ENCODE measurements around the gene ZNF76.

The ZNF76 gene

DNA sequence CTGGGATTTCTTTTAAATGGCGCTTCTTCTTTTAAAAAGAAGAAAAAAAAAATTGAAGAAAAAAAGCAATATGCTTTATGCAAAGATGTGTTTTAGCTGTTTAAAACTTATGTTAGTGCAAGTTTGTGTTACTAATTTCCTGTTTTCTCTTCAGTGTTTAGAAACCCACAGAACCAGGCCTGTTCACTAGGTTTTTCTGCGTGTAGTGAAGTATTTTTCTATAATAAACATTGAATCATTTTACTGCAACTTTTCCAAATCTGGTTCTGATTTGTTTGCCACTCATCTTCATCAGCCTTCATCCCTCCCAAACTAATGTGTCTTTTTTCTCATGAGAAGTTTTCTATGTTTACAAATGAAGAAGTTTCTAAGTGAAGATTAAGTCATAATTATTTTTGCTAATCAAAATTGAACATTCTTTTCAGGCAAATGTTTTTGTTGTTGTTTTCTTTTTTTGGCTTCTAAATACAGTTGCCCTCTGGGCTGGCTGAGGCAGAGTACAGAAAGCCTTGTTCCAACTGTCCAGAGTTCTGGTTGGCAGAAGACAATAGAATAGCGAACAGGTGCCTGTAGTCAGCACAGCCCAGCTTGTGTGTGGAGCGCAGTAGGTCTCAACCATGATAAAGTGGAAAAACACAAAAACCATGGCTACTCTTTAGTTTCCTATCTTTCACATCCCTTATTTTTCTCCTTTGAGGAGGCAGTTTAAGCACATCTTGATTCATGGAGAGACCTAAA is 14.5 kb downstream of the ZNF76 start:
- Histone ChIP-seq H3K9me3 (ENCODE audit: low read length) (no peaks in the 10 kb centered on the region), H3K4me3 (ENCODE audit: low read depth in 1 of 2, low read length in 2 of 2) (no peak overlapping the region), H3K27me3 (ENCODE audit: control insufficient read depth in 1 of 2, insufficient read depth in 2 of 2, low read length in 2 of 2) (no peaks in the 10 kb centered on the region), H3K4me1 (ENCODE audit: insufficient read depth, low read length) (peaks cover 9% of the 10 kb centered on the region), H3K36me3 (ENCODE audit: insufficient read depth, low read length) (no peaks in the 10 kb centered on the region), H3K9ac (ENCODE audit: low read length) (no peak overlapping the region), H3K27ac (ENCODE audit: low read depth, low read length) (no peak overlapping the region)

DNA sequence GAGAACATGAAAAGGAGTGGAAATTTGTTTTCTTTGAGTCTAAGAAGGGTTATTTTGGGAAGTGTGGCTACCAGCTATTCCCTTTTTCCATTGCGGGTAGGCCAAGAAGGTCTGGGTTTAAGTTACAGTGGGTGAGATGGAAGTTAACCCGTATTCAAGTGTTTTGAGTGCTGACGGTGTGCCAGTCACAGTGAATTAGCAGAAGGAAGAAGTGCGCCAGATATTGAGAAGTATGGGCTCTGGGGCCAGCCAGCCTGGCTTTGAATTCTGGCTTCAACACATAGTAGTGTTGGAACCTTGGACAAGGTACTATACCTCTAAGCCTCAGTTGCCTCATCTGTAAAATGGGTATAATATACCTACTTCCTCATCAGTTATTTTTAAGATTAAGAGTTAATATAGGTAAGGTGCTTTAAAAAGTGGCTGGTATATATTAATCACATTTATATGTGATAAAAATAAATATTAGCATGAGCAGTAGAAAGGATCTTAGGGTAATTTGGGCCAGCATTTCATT is 16.3 kb downstream of the ZNF76 start:
- H3K4me1 ChIP-seq (ENCODE audit: insufficient read depth, low read length): peaks cover 9% of the 10 kb centered on the region

DNA sequence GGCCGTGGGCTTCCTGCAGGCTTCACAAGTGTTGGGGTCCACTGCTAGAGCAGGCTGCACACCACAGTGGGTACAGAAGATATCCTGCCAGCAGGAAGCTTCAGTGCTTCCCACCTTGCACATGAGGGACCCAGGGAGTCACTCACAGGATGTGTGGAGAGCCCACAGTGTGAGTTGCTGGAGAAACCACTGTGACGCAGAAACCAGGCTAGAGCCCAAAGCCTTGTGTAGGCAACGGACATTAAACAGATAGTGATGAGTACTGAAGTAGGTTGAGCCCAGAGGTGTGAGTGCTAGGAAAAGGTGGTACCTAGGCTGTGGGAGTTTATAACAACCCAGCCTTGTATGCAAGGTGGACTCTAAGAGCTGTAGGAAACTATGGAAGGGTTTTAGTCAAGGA is 19.2 kb downstream of the ZNF76 start:
- H3K9ac ChIP-seq (ENCODE audit: low read length): no peak overlapping the region

More for the DNA sequence above, 16.3 kb downstream of the ZNF76 start:
- Histone ChIP-seq H3K27ac (ENCODE audit: low read depth, low read length) (no peak overlapping the region), H3K27me3 (ENCODE audit: control insufficient read depth in 1 of 2, insufficient read depth in 2 of 2, low read length in 2 of 2) (no peaks in the 10 kb centered on the region), H3K36me3 (ENCODE audit: insufficient read depth, low read length) (no peaks in the 10 kb centered on the region), H3K9ac (ENCODE audit: low read length) (no peak overlapping the region), H3K9me3 (ENCODE audit: low read length) (no peaks in the 10 kb centered on the region), H3K4me3 (ENCODE audit: low read depth in 1 of 2, low read length in 2 of 2) (no peak overlapping the region)

DNA sequence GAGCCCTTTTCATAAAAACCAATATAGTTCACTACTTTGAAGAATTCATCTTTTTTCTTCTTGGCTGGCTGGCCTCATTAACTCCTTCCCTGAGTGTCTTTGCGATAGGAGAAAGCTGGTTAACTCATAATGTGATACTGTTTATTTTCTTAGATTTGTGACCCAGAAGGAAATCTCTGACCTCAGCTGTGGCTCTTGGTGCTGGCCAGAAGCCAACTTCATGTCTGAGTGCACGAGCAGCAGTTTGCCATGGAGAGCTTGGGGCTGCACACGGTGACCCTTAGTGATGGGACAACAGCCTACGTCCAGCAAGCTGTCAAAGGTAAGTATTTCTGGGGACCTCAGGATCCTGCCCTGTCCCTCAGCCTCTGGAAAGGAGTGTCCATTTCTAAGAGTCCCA is 21.4 kb downstream of the ZNF76 start:
- Histone ChIP-seq H3K27me3 (ENCODE audit: control insufficient read depth in 1 of 2, insufficient read depth in 2 of 2, low read length in 2 of 2) (no peaks in the 10 kb centered on the region), H3K9me3 (ENCODE audit: low read length) (no peaks in the 10 kb centered on the region), H3K27ac (ENCODE audit: low read depth, low read length) (no peak overlapping the region), H3K36me3 (ENCODE audit: insufficient read depth, low read length) (peaks cover 24% of the 10 kb centered on the region), H3K4me1 (ENCODE audit: insufficient read depth, low read length) (no peaks in the 10 kb centered on the region), H3K4me3 (ENCODE audit: low read depth in 1 of 2, low read length in 2 of 2) (no peak overlapping the region), H3K9ac (ENCODE audit: low read length) (no peak overlapping the region)

More for the DNA sequence above, 19.2 kb downstream of the ZNF76 start:
- Histone ChIP-seq H3K36me3 (ENCODE audit: insufficient read depth, low read length) (peaks cover 15% of the 10 kb centered on the region), H3K4me1 (ENCODE audit: insufficient read depth, low read length) (peaks cover 9% of the 10 kb centered on the region), H3K9me3 (ENCODE audit: low read length) (no peaks in the 10 kb centered on the region), H3K27me3 (ENCODE audit: control insufficient read depth in 1 of 2, insufficient read depth in 2 of 2, low read length in 2 of 2) (no peaks in the 10 kb centered on the region), H3K4me3 (ENCODE audit: low read depth in 1 of 2, low read length in 2 of 2) (no peak overlapping the region), H3K27ac (ENCODE audit: low read depth, low read length) (no peak overlapping the region)

DNA sequence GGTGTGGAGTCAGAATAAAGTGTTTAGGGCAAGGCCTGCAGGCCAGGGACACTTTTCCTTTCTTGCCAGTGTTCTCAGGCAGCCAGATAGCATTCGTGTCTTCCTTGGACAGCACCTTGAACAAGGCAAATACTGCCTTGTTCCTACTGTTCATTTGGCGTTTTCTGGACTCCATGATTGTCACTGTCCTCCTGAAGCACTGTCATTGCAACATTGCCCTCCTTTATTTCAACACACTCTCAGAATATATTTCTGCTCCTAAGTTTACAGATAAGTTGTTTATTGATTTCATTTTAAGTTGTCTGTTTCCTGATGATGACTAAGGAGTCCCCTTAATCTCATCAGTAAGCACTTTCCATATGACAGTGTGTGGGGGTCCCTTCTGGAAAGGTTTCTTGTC is 22.9 kb downstream of the ZNF76 start:
- Histone ChIP-seq H3K4me3 (ENCODE audit: low read depth in 1 of 2, low read length in 2 of 2) (no peak overlapping the region), H3K9me3 (ENCODE audit: low read length) (no peaks in the 10 kb centered on the region), H3K36me3 (ENCODE audit: insufficient read depth, low read length) (peaks cover 39% of the 10 kb centered on the region), H3K27ac (ENCODE audit: low read depth, low read length) (no peak overlapping the region), H3K27me3 (ENCODE audit: control insufficient read depth in 1 of 2, insufficient read depth in 2 of 2, low read length in 2 of 2) (no peaks in the 10 kb centered on the region), H3K4me1 (ENCODE audit: insufficient read depth, low read length) (no peaks in the 10 kb centered on the region), H3K9ac (ENCODE audit: low read length) (no peak overlapping the region)

DNA sequence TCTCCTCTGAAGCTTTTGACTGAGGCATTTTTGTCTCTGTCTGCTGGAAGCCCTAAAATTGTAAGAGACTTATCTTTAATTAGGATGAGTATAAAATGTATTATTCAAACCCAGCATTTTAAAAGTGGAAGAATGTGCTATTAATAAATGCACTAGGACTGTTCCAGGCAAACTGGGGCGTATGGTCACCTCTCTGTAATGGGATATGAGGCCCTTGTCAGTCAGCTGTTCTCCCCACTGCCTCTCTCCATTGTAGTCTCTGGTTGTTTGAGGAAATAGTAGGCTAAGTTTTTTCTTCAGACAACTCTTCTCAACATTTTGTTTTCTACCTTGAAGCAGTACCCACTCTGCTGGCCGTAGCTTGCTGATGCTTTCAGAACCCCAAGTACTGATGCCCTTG is 23.8 kb downstream of the ZNF76 start:
- Histone ChIP-seq H3K4me1 (ENCODE audit: insufficient read depth, low read length) (no peaks in the 10 kb centered on the region), H3K27ac (ENCODE audit: low read depth, low read length) (no peak overlapping the region), H3K27me3 (ENCODE audit: control insufficient read depth in 1 of 2, insufficient read depth in 2 of 2, low read length in 2 of 2) (no peaks in the 10 kb centered on the region), H3K36me3 (ENCODE audit: insufficient read depth, low read length) (peaks cover 48% of the 10 kb centered on the region), H3K4me3 (ENCODE audit: low read depth in 1 of 2, low read length in 2 of 2) (no peak overlapping the region), H3K9ac (ENCODE audit: low read length) (no peak overlapping the region), H3K9me3 (ENCODE audit: low read length) (no peaks in the 10 kb centered on the region)

DNA sequence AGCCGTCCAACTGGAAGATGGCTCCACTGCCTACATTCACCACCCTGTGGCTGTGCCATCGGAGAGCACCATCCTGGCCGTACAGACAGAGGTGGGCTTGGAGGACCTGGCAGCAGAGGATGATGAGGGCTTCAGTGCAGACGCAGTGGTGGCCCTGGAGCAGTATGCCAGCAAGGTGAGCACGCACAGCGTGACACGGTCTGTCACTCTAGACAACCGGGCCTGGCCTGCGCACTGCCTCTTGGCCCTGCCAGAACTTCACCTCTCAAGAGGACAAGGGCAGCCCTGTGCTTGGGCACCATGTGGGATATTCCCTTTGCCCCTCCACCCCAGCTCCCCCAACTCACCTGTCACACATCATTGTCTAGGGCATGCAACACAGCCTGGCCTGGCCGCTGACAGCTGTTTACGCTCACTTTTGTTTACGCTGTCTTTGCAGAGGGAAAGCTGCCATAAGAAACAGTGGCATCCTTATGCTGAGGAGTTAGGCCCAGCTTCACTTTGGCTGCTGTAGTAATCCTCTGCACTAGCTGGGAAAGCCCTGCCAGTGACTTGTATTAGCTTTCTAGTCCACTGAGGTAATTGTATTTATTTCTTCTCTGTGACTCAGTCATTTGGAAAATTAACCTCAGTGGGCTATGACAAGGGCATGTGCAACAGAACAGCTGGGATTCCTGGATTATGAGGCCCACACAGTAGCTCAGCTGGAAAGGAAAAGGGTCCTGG is 28.3 kb downstream of the ZNF76 start:
- H3K9ac ChIP-seq (ENCODE audit: low read length): no peak overlapping the region
- peaks cover 78% of the 10 kb centered on the region for H3K36me3 ChIP-seq (ENCODE audit: insufficient read depth, low read length)
- H3K4me1 ChIP-seq (ENCODE audit: insufficient read depth, low read length): no peaks in the 10 kb centered on the region
- H3K27me3 ChIP-seq (ENCODE audit: control insufficient read depth in 1 of 2, insufficient read depth in 2 of 2, low read length in 2 of 2): no peaks in the 10 kb centered on the region
- no peaks in the 10 kb centered on the region for H3K9me3 ChIP-seq (ENCODE audit: low read length)
- no peak overlapping the region for H3K27ac ChIP-seq (ENCODE audit: low read depth, low read length)
- H3K4me3 ChIP-seq (ENCODE audit: low read depth in 1 of 2, low read length in 2 of 2): no peak overlapping the region

DNA sequence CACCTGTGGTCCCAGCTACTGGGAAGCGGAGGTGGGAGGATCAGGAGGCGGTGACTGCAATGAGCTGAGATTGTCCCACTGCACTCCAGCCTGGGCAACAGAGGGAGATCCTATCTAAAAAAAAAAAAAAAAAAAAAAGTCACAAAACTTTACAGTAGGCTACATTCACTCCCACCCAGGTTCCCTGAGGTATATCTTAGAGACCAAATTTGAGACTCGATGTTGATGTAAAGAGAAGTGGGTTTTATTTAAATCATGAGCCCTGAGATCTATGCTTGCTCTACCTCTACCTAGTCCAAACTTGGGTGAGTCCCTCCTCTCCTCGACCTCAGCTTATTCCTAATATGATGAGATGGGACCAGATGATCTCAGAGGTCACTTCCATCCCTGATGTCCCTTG is 29.3 kb downstream of the ZNF76 start:
- Histone ChIP-seq H3K4me3 (ENCODE audit: low read depth in 1 of 2, low read length in 2 of 2) (no peak overlapping the region), H3K27ac (ENCODE audit: low read depth, low read length) (no peak overlapping the region), H3K27me3 (ENCODE audit: control insufficient read depth in 1 of 2, insufficient read depth in 2 of 2, low read length in 2 of 2) (no peaks in the 10 kb centered on the region), H3K9ac (ENCODE audit: low read length) (no peak overlapping the region), H3K9me3 (ENCODE audit: low read length) (no peaks in the 10 kb centered on the region), H3K4me1 (ENCODE audit: insufficient read depth, low read length) (no peaks in the 10 kb centered on the region), H3K36me3 (ENCODE audit: insufficient read depth, low read length) (peaks cover 79% of the 10 kb centered on the region)

DNA sequence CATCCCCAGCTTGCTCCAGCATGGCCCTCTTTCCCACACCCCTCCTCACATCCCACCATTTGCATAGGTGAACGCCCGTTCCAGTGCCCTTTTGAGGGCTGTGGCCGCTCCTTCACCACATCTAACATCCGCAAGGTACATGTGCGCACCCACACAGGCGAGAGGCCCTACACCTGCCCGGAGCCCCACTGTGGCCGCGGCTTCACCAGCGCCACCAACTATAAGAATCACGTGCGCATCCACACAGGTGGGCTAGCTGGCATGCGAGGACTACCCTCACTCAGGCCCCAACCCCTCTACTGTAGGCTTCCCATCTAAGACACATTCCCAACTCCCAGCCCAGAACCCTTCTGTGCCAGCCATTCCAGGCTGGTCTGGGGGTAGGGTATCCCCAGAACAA is 32.0 kb downstream of the ZNF76 start:
- Histone ChIP-seq H3K27ac (ENCODE audit: low read depth, low read length) (no peak overlapping the region), H3K9ac (ENCODE audit: low read length) (no peak overlapping the region), H3K27me3 (ENCODE audit: control insufficient read depth in 1 of 2, insufficient read depth in 2 of 2, low read length in 2 of 2) (no peaks in the 10 kb centered on the region), H3K4me3 (ENCODE audit: low read depth in 1 of 2, low read length in 2 of 2) (no peak overlapping the region), H3K4me1 (ENCODE audit: insufficient read depth, low read length) (no peaks in the 10 kb centered on the region), H3K9me3 (ENCODE audit: low read length) (no peaks in the 10 kb centered on the region), H3K36me3 (ENCODE audit: insufficient read depth, low read length) (peaks cover 75% of the 10 kb centered on the region)

DNA sequence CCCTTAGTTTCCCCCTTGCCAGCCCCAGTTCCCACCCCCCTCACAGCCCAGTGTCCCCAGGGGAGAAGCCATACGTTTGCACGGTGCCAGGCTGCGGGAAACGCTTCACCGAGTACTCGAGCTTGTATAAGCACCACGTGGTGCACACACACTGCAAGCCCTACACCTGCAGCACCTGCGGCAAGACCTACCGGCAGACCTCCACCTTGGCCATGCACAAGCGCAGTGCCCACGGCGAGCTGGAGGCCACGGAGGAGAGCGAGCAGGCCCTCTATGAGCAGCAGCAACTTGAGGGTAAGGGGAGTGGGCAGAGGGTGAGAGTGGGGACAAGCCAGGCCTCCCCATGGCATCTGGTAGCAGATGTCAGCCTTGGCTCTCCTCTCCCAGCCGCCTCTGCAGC is 33.0 kb downstream of the ZNF76 start:
- Histone ChIP-seq H3K9ac (ENCODE audit: low read length) (no peak overlapping the region), H3K27me3 (ENCODE audit: control insufficient read depth in 1 of 2, insufficient read depth in 2 of 2, low read length in 2 of 2) (no peaks in the 10 kb centered on the region), H3K4me1 (ENCODE audit: insufficient read depth, low read length) (peaks cover 7% of the 10 kb centered on the region), H3K36me3 (ENCODE audit: insufficient read depth, low read length) (peaks cover 65% of the 10 kb centered on the region), H3K9me3 (ENCODE audit: low read length) (no peaks in the 10 kb centered on the region), H3K4me3 (ENCODE audit: low read depth in 1 of 2, low read length in 2 of 2) (no peak overlapping the region), H3K27ac (ENCODE audit: low read depth, low read length) (no peak overlapping the region)

DNA sequence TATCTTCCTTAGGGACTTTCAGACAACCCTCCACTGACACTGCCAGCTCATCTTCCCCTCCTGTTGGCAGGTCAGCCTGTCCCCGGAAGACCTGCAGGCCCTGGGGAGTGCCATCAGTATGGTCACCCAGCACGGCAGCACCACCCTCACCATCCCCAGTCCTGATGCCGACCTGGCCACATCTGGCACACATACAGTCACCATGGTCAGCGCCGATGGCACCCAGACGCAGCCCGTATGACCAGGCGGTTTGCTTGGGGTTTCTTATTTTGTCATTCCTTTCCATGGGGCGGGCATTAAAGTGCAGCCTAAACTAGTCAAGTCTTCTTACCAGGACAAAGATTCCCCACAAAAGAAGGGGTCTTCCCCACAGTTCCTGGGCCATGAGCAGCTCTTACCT is 34.1 kb downstream of the ZNF76 start:
- no peak overlapping the region for H3K9ac ChIP-seq (ENCODE audit: low read length)
- H3K4me1 ChIP-seq (ENCODE audit: insufficient read depth, low read length): peaks cover 13% of the 10 kb centered on the region
- no peak overlapping the region for H3K4me3 ChIP-seq (ENCODE audit: low read depth in 1 of 2, low read length in 2 of 2)
- H3K9me3 ChIP-seq (ENCODE audit: low read length): no peaks in the 10 kb centered on the region
- peaks cover 55% of the 10 kb centered on the region for H3K36me3 ChIP-seq (ENCODE audit: insufficient read depth, low read length)
- H3K27ac ChIP-seq (ENCODE audit: low read depth, low read length): no peak overlapping the region
- no peaks in the 10 kb centered on the region for H3K27me3 ChIP-seq (ENCODE audit: control insufficient read depth in 1 of 2, insufficient read depth in 2 of 2, low read length in 2 of 2)
